DND-41 (cell line): Measurements from ENCODE around the gene ALG9.

Experiments
- ATAC-seq: fragments of 200-7000 bp; cut with Tn5 transposase; 3 replicates; pipeline ENCODE4 v1.9.1; 2021; ENCODE audit warnings: low read depth; ENCODE audit not compliant: insufficient read depth
- DNase-seq: peaks from one replicate; pipeline ENCODE4 v3.0.0-alpha.2; 2020
- H2AFZ ChIP-seq: 2 replicates; pipeline ENCODE4 v1.6.0; 2012; ENCODE audit warnings: low read depth, low read length
- H3K27ac ChIP-seq: 2 replicates; pipeline ENCODE4 v1.5.1; 2012; ENCODE audit warnings: low read length, inconsistent platforms
- H3K27me3 ChIP-seq: fragments of 200-600 bp; sonication (generic); 2 replicates; pipeline ENCODE4 v1.6.0; 2012; ENCODE audit warnings: low read length, mild to moderate bottlenecking, inconsistent platforms; ENCODE audit not compliant: insufficient read depth, poor library complexity
- H3K36me3 ChIP-seq: 2 replicates; pipeline ENCODE4 v1.5.1; 2012; ENCODE audit warnings: low read length, inconsistent platforms; ENCODE audit not compliant: insufficient read depth
- H3K4me1 ChIP-seq: 2 replicates; pipeline ENCODE4 v1.5.1; 2012; ENCODE audit warnings: mild to moderate bottlenecking, low read length; ENCODE audit not compliant: insufficient read depth
- H3K4me2 ChIP-seq: 2 replicates; pipeline ENCODE4 v1.6.0; 2012; ENCODE audit warnings: mild to moderate bottlenecking, moderate library complexity, low read length, inconsistent platforms; ENCODE audit not compliant: insufficient read depth
- H3K4me3 ChIP-seq, 2 experiments: fragments of 200-600 bp in 1 of 2; shearing (Covaris generic) in 1 of 2; 2 replicates each; pipeline ENCODE4 v1.5.1; 2012 to 2016; ENCODE audit warnings: inconsistent platforms in 2 of 2, low read length in 2 of 2, mild to moderate bottlenecking in 2 of 2, low read depth in 1 of 2, moderate library complexity in 1 of 2
- H3K79me2 ChIP-seq: 2 replicates; pipeline ENCODE4 v1.6.0; 2012; ENCODE audit warnings: low read length, inconsistent platforms; ENCODE audit not compliant: insufficient read depth
- H3K9ac ChIP-seq: 2 replicates; pipeline ENCODE4 v1.6.0; 2012; ENCODE audit warnings: low read depth, mild to moderate bottlenecking, inconsistent platforms, low read length, moderate library complexity
- H3K9me3 ChIP-seq: 2 replicates; pipeline ENCODE4 v1.5.1; 2012; ENCODE audit warnings: low read length, moderate library complexity, mild to moderate bottlenecking, inconsistent platforms; ENCODE audit not compliant: insufficient read depth, severe bottlenecking
- H4K20me1 ChIP-seq: 2 replicates; pipeline ENCODE4 v1.6.0; 2012; ENCODE audit warnings: low read length; ENCODE audit not compliant: insufficient read depth
- CTCF ChIP-seq: IDR thresholded peaks from 2 replicates; pipeline ENCODE4 v1.5.1; 2012; ENCODE audit warnings: borderline replicate concordance, low read length, moderate library complexity, mild to moderate bottlenecking; ENCODE audit not compliant: poor library complexity, severe bottlenecking; ENCODE audit errors: extremely low read depth
- EZH2 ChIP-seq: IDR thresholded peaks from 3 replicates; pipeline ENCODE4 v1.6.1; 2012; ENCODE audit warnings: borderline replicate concordance, low read depth, mild to moderate bottlenecking, moderate library complexity, low read length, inconsistent platforms; ENCODE audit not compliant: severe bottlenecking

The ALG9 gene

DNA sequence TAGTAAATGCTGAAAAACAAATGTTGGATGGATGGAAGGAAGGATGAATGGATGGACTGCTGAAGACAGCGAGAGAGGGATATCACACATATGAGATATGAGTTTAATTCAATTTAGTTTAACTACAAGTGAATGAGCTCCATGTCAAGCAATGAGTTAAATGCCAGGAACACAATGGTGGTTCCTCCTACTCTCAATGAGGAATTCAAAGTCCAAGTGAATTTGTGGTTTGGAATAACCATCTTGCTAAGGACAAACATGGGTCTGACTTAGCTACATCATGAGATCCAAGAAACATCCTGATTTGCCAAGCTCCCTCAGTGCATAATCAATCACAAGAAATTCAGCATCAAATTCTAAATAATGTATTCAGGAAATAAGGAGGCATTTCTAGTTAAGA is 79.1 kb downstream of the ALG9 start:
- TF ChIP-seq EZH2 (no peak), CTCF (no peak)
- Histone ChIP-seq H2AFZ (no peak overlapping the region), H3K79me2 (no peaks in the 10 kb centered on the region), H3K4me2 (no peak overlapping the region), H4K20me1 (no peaks in the 10 kb centered on the region), H3K4me1 (no peaks in the 10 kb centered on the region), H3K9ac (no peak overlapping the region), H3K27ac (no peak overlapping the region), H3K27me3 (no peaks in the 10 kb centered on the region), H3K4me3 (no peak overlapping the region), H3K36me3 (peaks cover 3% of the 10 kb centered on the region; the same call in 1 of the 2 replicates), H3K9me3 (no peaks in the 10 kb centered on the region)
- ATAC-seq (no peak), DNase-seq (no peak)

- no peak overlapping the region for H2AFZ ChIP-seq
- peaks cover 24% of the 10 kb centered on the region for H3K36me3 ChIP-seq
- no peaks in the 10 kb centered on the region for H3K4me1 ChIP-seq
- H3K9me3 ChIP-seq: no peaks in the 10 kb centered on the region
- no peak overlapping the region for H3K27ac ChIP-seq
- no peak overlapping the region for H3K4me3 ChIP-seq
- no peaks in the 10 kb centered on the region for H3K27me3 ChIP-seq
- ATAC-seq: no peak
- no peaks in the 10 kb centered on the region for H4K20me1 ChIP-seq
- no peak overlapping the region for H3K9ac ChIP-seq
- no peak overlapping the region for H3K4me2 ChIP-seq
- H3K79me2 ChIP-seq: no peaks in the 10 kb centered on the region
- DNase-seq: no peak
- TF ChIP-seq EZH2: no peak
- no peak for TF ChIP-seq CTCF
Observed at GRCh38 chr11:111788464-111788863, 82.9 kb downstream of the ALG9 start.

- no peak overlapping the region for H3K9ac ChIP-seq
- no peak overlapping the region for H3K27ac ChIP-seq
- no peak overlapping the region for H2AFZ ChIP-seq
- no peak overlapping the region for H3K4me3 ChIP-seq
- H3K4me1 ChIP-seq: no peaks in the 10 kb centered on the region
- no peaks in the 10 kb centered on the region for H3K27me3 ChIP-seq
- no peaks in the 10 kb centered on the region for H4K20me1 ChIP-seq
- peaks cover 24% of the 10 kb centered on the region for H3K36me3 ChIP-seq
- H3K4me2 ChIP-seq: no peak overlapping the region
- TF ChIP-seq EZH2: no peak
- TF ChIP-seq CTCF: no peak
- no peaks in the 10 kb centered on the region for H3K9me3 ChIP-seq
- DNase-seq (no peak), ATAC-seq (no peak)
- H3K79me2 ChIP-seq: no peaks in the 10 kb centered on the region
Observed at GRCh38 chr11:111788051-111788450, 83.3 kb downstream of the ALG9 start.

DNA sequence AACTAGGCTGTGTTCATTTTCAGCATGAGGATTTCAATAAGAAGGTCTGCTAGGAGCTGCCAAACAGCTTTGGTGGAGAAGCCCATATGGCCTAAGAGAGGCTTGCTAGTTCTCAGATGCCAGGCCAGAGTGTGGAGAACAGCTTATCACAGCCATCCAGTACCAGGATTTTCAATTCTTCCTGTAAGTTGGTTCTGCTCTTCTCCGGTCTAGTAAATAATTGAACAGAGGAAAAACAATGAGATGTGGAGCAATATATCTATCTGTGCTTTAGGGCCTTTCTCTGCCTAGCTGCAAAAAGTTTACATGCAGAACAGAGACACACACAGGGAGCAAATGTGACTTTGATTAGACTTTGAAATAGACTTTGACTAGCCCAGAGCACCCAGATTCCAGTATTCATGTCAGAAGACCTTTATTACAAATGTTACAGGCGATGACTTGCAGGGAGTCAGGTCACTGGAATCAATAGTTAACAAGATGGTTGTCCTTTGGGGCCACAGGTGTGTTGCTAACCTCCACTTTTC is 85.4 kb downstream of the ALG9 start:
- DNase-seq (no peak), ATAC-seq (no peak)
- H4K20me1 ChIP-seq: no peaks in the 10 kb centered on the region
- no peak overlapping the region for H2AFZ ChIP-seq
- TF ChIP-seq CTCF (no peak), EZH2 (no peak)
- peaks cover 24% of the 10 kb centered on the region for H3K36me3 ChIP-seq
- H3K9ac ChIP-seq: no peak overlapping the region
- H3K27me3 ChIP-seq: no peaks in the 10 kb centered on the region
- no peak overlapping the region for H3K4me3 ChIP-seq
- H3K4me1 ChIP-seq: no peaks in the 10 kb centered on the region
- no peaks in the 10 kb centered on the region for H3K79me2 ChIP-seq
- no peak overlapping the region for H3K4me2 ChIP-seq
- H3K27ac ChIP-seq: no peak overlapping the region
- no peaks in the 10 kb centered on the region for H3K9me3 ChIP-seq
